Measurements from ENCODE around the gene JUND.

JUND gene

DNA sequence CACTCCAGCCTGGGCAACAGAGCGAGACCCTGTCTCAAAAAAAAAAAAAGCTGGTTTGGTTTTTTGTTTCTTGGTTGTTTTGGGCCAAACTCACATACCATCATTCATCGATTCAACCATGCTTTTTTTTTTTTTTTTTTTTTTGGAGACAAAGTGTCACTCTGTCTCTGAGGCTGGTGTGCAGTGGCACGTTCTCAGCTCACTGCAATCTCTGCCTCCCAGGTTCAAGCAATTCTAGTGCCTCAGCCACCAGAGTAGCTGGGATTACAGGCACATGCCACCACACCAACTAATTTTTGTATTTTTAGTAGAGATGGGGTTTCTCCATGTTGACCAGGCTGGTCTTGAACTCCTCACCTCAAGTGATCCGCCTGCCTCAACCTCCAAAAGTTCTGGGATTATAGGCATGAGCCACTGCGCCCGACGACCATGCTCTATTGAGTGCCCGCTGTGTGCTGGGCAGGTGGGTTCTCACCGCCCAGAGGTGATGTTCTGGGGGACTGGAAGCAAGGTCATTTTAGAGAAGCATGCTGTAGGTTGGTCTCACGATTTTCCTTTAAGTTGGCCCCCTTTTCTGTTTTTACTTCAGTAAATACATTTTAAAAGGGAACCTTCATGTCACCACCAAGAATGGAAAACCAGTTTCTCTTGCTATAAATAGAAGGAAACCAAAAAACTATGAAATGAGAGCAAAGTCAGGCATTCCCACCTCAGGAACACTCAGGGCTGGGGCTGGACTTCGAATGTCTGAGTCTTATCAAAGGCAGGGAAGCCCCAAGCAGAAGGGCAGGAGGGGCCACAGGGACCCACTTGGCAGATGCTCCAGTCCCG, 8.3 kb upstream of the JUND start:
- peak in 1 of 2 donors; percentile 15 for DNase-seq

DNA sequence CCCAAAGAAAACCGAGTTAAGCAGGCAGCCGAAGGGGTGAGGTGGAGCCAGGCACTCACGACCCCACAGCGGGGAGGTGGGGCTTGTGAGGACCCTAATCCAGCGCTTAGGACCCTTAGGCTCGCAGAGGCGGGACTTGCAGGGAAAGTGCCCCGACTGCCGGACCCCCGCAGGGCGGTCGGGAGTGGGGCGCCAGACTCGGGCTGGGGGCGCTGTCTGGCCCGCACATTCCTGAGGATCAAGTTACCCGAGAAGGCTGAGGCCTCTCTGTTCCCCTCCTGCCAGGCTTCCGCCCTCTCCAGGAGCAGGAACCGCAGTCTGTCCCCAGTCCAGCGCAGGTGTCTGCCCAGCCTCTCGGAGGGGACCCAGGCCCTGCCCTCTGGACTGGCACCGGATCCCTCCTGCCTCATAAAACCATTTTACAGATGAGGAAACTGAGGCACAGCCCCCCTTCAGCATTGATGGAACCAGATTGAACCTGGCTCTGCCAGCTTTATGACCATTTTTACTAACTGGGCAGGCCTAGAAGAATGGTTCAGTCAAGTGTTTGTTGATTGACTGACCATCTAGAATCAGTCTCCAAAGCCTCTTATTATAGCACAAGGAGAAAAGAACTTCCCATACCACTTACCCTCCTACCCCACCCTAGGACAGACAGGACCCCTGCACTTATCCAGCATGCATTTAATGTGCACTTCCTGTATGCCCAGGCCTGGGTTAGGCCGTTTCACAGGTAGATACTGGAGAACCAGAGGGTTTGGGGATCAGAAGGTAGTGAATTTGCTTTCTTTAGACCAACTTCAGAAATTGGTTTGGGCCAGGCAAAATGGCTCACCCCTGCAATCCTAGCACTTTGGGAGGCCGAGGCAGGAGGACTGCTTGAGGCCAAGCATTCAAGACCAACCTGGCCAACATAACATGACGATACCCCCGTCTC, 6.7 kb upstream of the JUND start:
- no peak for DNase-seq

DNA sequence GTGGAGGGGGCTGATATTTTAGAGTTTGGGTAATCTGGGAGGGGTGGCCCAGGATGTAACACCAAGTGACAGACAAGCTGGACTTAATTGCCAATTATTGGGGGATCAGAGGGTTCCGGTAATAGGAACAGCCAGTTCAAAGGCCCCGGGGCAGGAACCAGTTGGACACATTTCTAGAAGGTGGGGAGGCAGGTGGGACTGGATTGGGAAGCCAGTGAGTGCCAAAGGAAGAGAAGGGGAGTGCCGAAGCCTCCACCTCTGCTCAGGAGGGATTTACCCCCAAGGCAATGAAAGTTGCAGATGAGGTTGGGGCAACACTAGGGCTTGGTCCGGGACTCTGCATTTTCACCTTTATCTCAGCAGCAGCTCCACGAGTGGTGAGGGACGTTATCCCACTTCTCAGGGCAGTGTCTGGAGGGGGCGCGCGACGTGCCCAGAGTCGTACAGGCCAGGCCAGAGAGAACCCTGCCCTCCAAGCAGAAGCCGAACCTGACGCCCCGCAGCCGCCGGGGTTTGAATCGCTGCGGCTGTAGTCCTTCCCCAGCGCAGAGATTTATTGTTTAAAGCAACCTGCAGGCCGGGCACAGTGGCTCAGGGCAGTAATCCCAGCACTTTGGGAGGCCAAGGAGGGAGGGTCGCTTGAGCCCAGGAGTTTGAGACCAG, 5.7 kb upstream of the JUND start:
- no peak for DNase-seq

DNA sequence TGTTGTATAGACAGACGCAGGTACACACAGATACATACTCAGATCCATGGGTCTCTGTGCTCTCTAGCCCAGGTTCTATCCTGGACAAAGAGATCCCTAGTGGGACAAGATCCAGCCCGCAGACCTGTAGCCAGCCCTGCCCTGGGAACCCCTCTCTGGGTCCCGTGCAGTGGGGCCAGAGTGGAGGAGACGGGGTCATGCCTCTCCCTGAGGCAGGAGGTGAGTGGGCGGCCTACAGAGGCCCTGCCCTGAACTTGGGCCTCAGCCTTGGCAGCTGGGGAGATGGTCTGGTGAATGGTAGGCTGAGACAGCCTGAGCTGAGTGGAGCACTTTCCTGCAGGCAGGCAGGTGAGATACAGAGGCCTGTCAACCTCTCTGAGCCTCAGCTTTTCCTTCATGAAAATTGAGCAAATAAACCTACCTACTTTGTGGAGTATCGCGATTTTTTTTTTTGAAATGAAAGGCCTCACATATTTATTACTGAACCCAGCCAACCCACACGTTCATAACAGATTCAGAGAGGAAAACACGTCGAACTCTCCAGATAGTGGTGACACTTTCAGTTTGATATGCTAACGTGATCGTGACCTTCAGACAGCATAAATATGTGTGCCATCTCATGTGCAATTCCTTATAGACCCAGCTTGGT, 3.4 kb upstream of the JUND start:
- DNase-seq, result peak in 1 of 2 donors; percentile 49

DNA sequence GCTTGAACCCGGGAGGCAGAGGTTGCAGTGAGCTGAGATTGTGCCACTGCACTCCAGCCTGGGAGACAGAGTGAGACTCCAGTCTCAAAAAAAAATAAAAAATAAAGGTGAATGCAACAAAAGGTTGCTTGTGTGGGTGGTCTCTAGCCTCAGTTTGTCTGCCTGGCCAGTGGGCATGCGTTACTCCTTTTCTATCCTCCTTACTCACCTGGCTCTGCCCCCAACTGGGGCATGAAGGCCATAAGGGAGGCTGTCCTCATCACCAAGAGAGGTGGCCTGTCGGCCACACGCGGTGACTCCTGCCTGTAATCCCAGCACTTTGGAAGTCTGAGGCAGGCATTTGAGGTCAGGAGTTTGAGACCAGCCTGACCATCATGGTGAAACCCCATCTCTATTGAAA, 1.9 kb upstream of the JUND start:
- peak in 1 of 2 donors; percentile 14 for DNase-seq

DNA sequence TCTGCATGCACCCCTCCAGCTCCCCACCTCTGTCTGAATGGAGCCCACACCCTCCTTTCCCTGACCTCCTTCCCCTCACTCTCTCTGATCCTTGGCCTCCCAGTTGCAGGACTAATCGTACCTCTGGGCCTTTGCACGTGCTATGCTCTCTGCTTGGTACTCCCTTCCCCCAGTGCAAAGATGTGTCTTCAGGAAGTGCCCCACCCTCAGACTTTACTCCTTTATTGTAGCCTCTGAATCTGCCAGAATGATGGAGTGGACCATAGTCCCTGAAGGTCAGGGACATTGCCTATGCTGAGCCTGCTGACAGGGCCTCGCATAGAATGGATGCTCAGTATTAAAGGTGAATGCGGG, 1.3 kb upstream of the JUND start:
- peak in 1 of 2 donors; percentile 45 for DNase-seq

DNA sequence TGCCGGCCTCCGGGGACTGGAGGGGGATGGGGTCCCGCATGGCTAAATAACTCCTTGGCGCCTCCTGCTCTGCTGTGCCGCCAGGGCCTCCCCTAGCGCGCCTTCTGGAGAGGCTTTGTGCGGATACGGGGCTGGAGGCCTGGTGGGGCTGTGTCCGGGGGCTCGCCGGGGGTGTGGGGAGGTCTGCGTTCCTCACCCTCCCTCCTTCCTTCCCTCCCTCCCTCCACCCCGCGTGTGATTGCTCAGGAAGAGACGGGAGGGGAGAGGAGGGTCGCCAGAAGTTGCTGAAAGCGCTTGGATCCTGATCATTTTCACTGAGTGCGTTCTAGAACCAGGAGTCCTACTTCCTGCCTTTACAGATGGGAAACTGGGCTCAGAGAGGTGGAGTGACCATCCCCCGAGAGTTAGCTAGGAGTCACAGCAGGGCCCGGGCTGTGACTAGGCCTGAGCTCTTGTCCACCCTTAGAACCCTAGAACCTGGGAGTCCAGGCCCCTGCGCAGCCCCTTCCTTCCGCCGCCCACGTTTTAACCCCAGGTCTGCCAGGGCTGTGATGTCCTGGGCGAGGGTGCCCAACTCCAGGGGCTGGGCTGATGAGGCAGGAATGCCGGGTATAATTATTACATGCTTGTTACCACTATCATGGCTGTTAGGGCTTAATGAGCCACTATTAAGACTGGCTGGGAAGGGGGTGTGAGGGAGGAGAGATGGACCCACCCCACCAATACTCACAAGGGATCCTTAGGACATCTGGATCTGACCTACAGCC, 782 bp upstream of the JUND start:
- DNase-seq, result no peak

DNA sequence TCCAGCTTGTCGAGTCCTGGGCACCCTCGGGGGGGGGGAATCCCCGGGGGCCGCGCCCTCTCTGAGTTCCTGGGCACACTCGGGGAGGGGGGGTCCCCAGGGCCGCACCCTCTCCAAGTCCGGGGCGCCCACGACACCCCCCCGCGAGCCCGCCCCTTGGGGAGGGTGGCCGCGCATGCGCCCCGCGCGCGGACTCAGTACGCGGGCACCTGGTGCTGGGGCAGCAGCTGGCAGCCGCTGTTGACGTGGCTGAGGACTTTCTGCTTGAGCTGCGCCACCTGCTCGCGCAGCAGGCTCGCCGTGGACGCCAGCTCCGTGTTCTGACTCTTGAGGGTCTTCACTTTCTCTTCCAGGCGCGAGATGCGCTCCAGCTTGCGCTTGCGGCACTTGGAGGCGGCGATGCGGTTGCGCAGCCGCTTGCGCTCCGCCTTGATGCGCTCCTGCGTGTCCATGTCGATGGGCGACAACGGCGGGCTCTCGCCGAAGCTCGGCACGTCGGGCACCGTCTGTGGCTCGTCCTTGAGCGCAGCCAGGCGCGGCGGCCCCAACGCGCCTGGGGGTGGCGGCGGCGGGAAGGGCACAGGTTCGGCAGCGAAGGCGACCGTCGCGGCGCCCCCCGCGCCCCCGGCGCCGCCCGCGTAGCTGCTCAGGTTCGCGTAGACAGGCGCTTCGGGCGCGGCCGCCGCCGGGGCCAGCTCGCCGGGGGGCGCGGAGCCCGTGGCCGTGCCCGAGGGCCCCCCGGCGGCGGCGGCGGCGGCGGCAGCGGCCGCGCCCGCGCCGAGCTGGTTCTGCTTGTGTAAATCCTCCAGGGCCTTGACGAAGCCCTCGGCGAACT, 958 bp downstream of the JUND start:
- DNase-seq, result peak; percentile 87 to 89

DNA sequence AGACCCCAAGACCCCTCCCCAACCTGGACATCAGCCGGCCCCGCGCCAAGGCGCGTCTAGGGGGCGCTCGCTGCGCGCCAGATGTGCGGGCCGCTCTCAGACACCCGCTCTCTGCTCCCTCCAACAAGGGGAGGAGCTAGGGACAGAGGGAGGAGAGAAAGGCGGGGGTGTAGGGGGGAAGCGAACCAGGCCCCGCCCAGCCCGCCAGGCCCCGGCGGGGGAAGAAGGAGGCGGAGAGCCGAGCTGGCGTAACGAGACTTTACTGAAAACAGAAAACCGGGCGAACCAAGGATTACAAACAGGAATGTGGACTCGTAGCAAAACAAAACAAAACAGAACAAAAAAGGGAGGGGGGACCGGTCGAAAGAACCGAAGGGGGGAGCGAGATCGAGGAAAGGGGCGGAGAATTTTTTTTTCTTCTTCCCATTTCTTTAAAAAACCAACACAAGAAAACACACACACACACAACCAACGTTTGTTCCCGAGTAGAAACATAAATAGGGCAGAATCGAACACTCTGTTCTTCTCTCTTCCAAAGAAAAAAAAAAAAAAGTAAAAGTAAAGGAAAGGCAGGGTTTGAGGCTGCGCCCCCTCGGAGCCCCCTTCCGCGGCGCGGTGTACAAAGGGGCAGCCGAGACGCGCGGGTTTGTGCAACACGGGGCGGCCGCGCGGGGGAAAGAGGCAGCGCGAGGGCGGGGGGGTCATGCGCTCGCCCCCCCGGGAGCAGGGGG, 1.7 kb downstream of the JUND start:
- DNase-seq, result peak; percentile 92 to 95

DNA sequence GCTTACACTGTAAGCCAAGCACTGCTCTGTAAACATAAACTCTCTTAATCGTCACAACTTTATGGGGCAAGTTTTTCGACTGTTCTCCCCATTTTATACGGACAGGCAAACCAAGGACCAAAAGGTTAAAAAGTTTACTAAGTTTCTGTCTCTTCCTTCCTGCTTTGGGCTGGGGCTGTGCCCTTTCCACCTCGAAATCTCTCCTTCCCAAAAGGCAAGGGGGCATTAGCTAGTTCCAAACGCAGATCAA, 2.2 kb downstream of the JUND start:
- DNase-seq, result no peak

DNA sequence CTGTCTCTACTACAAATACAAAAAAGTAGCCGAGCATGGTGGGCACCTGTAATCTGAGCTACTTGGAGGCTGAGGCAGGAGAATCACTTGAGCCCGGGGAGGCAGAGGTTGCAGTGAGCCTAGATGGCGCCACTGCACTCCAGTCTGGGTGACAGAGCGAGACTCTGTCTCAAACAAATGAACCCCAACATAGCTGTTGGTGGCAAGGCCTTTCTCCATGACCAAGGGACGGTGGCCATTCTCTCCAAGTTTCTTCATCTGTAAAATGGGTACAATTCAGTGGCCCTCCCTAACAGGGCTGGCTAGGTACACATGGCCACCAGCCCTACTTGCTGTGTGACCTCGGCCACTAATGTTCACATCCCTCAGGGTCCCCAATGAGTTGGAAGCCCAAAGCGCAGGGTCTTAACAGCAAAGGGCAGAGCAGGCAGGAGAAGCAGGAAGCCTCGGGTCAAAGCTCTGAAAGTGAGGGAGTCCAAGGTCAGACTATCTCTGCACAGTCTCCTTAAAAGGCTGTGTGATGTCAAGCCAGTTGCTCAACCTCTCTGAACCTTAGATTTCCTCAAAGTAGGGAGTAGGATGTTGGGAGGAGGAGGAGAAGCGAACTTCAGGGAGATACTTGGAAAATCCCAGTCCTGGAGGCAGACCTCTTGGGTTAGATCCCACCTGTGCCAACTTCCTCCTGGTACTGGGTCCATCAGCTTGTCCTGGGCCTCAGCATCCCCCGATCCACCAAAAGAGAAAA, 2.7 kb downstream of the JUND start:
- DNase-seq, result peak; percentile 73 to 76

DNA sequence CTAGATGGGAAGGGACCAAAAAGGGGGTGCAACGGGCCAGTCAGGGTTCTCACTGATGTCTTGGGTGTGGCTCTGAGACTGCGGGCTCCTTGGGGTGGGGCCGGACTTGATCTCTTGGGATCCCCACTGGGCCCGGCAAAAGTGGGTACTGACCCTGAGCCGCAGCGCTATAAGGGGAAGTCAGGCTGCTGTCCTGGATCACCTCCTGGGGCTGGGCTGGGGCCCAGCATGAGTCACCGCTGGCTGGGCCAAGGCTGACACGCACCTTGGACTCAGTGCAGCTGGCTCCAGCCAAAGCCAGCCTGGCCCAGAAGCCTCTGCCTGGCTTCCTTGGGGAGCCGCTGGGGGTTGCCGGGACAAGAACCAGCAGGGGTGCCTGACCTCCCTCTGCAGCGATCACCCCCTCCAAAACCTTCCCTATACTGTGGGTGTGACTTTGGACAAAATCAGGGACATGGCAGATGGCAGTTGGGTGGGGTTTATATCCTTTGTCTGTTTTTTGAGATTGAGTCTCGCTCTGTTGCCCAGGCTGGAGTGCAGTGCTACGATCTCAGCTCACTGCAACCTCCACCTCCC, 6.6 kb downstream of the JUND start:
- peak; percentile 58 to 66 for DNase-seq

DNA sequence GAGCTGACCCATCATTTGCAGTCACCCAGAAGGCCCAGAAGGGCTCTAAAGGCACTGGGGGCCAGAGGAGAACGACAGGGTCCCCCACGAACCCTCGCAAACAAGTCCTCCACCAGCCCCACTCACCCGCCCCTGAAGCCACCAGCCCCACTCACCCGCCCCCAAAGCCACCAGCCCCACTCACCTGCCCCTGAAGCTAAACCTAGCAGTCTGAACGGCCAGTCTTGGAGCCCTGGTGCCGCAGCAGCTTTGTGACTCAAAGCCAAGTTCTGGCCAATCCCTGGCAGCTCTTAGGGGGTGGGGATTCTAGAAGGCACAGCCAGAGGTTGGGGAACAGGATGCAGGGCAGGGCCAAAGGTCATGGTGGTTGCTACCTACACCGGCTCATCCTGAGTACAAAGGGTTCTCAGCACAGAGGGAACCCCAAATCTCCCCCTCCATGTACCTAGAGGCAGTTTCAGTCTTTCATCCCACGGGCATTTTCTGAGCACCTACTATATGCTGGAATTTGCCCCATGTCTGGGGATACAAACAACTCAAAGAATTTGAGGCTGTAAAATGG, 7.1 kb downstream of the JUND start, which contains the start of gene IQCN:
Gene IQCN, minus strand, starts transcription at position 234 of the 562 bp plus-strand sequence. CDS start 4,974 bp downstream, outside the sequence.
- DNase-seq, result peak; percentile 64 to 67

DNA sequence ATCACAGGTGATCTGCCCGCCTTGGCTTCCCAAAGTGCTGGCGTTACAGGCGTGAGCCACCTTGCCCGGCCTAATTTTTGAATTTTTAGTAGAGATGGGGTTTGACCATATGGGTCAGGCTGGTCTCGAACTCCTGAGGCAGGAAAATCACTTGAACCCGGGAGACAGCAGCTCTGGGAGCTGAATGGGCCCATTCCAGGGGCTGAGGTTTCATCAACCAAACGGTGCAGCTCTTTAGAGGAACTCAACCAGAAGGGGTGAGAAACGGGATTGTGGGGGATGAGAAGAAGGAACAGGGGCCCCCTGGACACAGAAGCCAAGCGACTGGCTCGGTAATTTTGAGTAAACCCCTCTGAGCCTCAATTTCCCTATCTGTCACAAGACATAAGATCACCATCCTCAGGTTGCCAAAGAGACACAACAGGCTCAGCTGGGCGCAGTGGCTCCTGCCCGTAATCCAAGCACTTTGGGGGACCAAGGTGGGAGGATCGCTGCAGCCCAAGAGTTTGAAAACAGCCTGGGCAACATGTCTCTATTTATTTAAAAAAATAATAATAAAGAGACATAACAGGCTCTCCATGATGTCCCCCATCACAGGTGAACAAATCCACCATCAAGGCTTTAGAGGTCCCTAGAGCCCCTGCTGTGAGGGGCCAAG, 7.7 kb downstream of the JUND start:
- peak in 1 of 2 donors; percentile 46 for DNase-seq

DNA sequence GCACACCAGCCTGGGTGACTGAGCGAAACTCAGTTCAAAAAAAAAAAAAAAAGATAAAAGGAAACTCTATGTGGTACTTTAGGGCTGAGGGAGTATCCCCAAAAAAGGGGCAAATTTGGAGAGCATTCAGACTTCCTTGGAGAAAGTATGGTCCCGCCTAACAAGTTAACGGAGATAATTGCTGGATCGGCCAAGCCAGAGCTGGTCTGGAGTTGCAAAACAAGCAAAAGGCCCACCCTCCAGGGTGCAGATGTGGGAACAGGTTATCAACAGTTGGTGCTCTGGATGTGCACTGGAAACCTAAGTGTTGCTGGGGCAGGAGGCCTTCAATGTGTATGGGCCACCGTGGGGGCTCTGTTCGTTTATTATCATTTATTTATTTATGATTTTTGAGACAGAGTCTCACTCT, 10.0 kb downstream of the JUND start:
- DNase-seq, result peak in 1 of 2 donors; percentile 55

DNA sequence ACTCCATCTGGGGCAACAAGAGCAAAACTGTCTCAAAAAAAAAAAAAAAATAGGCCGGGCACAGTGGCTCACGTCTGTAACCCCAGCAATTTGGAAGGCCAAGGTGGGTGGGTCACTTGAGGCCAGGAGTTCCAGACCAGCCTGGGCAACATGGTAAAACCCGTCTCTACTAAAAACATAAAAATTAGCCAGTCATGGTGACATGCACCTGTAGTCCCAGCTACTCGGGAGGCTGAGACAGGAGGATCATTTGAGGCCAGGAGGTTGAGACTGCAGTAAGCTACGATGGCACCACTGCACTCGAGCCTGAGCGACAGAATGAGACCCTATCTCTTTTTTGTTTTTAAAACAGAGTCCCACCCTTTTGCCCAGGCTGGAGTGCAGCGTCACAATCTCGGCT, 11.1 kb downstream of the JUND start:
- DNase-seq, result peak in 1 of 2 donors; percentile 27

DNA sequence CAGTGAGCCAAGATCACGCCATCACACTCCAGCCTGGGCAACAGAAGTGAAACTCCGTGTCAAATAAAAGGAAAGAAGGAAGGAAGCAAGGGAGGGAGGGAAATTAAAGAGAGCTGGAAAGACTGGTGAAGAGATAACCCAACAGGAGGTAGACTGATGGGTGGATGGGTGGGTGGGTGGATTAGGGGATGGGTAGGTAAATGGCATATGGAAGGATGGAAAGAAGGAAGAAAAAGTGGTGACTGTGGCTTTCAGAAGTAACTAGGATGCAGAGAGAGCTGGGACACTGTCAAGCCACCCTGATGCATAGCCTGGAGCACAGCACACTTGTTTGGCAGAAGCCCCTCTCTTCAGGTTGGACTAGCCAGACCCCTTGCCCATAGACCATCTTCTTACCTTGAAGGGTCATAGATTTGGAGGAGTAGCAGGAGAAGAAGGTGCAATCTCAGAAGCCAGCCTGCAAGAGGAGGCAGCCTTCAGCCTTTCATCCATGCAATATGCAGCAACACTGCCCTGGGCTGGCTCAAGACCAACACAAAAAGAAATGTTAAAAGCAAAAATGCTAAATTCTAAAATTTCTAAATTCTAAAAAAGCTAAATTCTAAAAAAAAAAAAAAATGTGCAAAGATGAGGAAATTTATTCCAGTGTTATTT, 12.2 kb downstream of the JUND start:
- DNase-seq, result peak in 1 of 2 donors; percentile 12

Measured in CD4-positive, alpha-beta T cell treated with Interferon alpha-2 for 1 hour (primary cell).